ENCODE measurements around the gene EEF1AKMT3. TPM values are rescaled to one million over a fixed set of nuclear protein-coding genes. Genes with fewer than 3 reads are reported as not detected.

EEF1AKMT3 gene
- total RNA-seq, 3 donors from 2014 or later: 5.3 to 7.3 (median 6.2) TPM

- DNase-seq (no peak), ATAC-seq (no peak)
- TF ChIP-seq CTCF (IDR thresholded peaks at IDR 0.05): no peak
- H3K4me1 ChIP-seq (ENCODE audit: low read depth): peaks cover 15% of the 10 kb centered on the region
- no peak overlapping the region for H3K4me3 ChIP-seq
- H3K36me3 ChIP-seq (ENCODE audit: low read depth): peaks cover 23% of the 10 kb centered on the region
- intact Hi-C loops (cut with DNase I, micrococcal nuclease): no loop called here
- no peaks in the 10 kb centered on the region for H3K9me3 ChIP-seq
Measured at GRCh38 chr12:57821474-57822214, 49.2 kb downstream of the EEF1AKMT3 start.

GRCh38 chr12:57822392-57823130 is 50.1 kb downstream of the EEF1AKMT3 start:
- Histone ChIP-seq H3K9me3 (no peaks in the 10 kb centered on the region), H3K36me3 (ENCODE audit: low read depth) (peaks cover 23% of the 10 kb centered on the region), H3K4me3 (no peak overlapping the region), H3K4me1 (ENCODE audit: low read depth) (peaks cover 6% of the 10 kb centered on the region)
- DNase-seq (no peak), ATAC-seq (no peak)
- TF ChIP-seq CTCF (IDR thresholded peaks at IDR 0.05): no peak
- intact Hi-C loops (cut with DNase I, micrococcal nuclease): no loop called here

- intact Hi-C loops (cut with DNase I, micrococcal nuclease): no loop called here
- Histone ChIP-seq H3K4me3 (no peak overlapping the region), H3K9me3 (no peaks in the 10 kb centered on the region), H3K36me3 (ENCODE audit: low read depth) (peaks cover 23% of the 10 kb centered on the region), H3K4me1 (ENCODE audit: low read depth) (no peaks in the 10 kb centered on the region)
- ATAC-seq (no peak), DNase-seq (no peak)
- no peak for TF ChIP-seq CTCF (IDR thresholded peaks at IDR 0.05)
Measured at GRCh38 chr12:57823131-57823907, 50.9 kb downstream of the EEF1AKMT3 start.

DNA sequence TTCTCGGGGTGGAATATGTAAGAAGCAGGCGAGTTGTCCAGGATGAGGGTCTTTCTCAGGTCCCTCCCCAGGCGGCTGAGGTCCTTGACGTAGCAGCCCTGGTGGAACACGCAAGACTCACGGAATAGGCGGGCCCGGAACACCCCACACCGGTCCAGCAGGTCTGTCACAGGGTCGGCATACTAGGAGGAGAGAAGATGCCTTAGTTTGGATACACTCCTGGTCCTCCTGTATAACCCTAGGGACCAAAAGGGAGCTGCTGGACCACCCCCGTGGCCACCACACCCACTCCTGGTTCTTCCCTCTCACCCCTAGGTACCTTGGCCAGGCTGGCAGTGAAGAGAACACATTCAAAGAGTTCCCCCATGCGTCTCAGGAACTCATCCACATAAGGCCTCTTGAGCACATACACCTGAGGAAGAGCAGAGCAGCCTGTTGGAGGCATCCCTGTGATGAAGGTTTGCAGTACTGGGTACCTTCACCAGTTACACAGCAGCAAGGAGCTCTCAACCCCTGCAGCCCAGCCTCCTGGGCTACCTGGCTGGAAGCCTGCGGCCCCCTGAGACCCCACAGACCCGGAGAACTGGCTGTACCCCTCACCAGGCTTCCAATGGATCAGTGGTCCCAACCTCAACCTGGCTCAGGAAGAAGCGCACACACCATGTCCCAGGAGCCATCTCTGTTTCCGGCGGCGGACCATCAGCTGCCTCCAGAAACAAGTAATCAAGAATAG is 51.7 kb downstream of the EEF1AKMT3 start:
- no peaks in the 10 kb centered on the region for H3K9me3 ChIP-seq
- no peak overlapping the region for H3K4me3 ChIP-seq
- no peak for TF ChIP-seq CTCF (IDR thresholded peaks at IDR 0.05)
- ATAC-seq (no peak), DNase-seq (no peak)
- intact Hi-C loops (cut with DNase I, micrococcal nuclease): no loop called here
- no peaks in the 10 kb centered on the region for H3K4me1 ChIP-seq (ENCODE audit: low read depth)
- H3K36me3 ChIP-seq (ENCODE audit: low read depth): peaks cover 23% of the 10 kb centered on the region

GRCh38 chr12:57825451-57825850 is 53.0 kb downstream of the EEF1AKMT3 start:
- DNase-seq (no peak), ATAC-seq (no peak)
- intact Hi-C loops (cut with DNase I, micrococcal nuclease): no loop called here
- no peak for TF ChIP-seq CTCF (IDR thresholded peaks at IDR 0.05)
- H3K4me3 ChIP-seq: no peak overlapping the region
- H3K4me1 ChIP-seq (ENCODE audit: low read depth): peaks cover under 1% of the 10 kb centered on the region
- peaks cover 23% of the 10 kb centered on the region for H3K36me3 ChIP-seq (ENCODE audit: low read depth)
- no peaks in the 10 kb centered on the region for H3K9me3 ChIP-seq

Measured in mucosa of descending colon (tissue), 3 donors.